Renal cortex interstitium (tissue), 3 donors: Measurements from ENCODE around the gene SCO2. TPM values are rescaled to one million over a fixed set of nuclear protein-coding genes. Genes with fewer than 3 reads are reported as not detected.

Experiments used
- polyA plus RNA-seq, 3 donors: library from polyadenylated mRNA; unstranded; fragments of 120-200 nt; gene quantifications; one replicate each; pipeline ENCODE4 v1.2.1, GENCODE V29; 2013; ENCODE audit not compliant: insufficient read length in 3 of 3

The SCO2 gene
- polyA plus RNA-seq, 3 donors = 1.0 to 5.2 (median 1.9) TPM

Other genes with a start within 250 kb of the SCO2 start
- gene PLXNB2, start 218.0 kb downstream of the SCO2 start, polyA plus RNA-seq = 100 to 1,000 TPM; 187 to 248 (median 239) TPM
- 10 to 100 TPM; 11.9 to 21.1 (median 16.8) TPM for gene DENND6B, start 198.6 kb downstream of the SCO2 start, polyA plus RNA-seq
- gene PPP6R2, start 182.3 kb downstream of the SCO2 start, polyA plus RNA-seq = 10 to 100 TPM; 34.4 to 58.1 (median 44.6) TPM
- gene SBF1, start 50.6 kb downstream of the SCO2 start, polyA plus RNA-seq = 10 to 100 TPM; 28.4 to 46.4 (median 45.6) TPM
- gene ADM2, start 44.1 kb downstream of the SCO2 start, polyA plus RNA-seq = 1 to 10 TPM; 3.8 to 6.9 (median 4.6) TPM
- gene MIOX, start 38.7 kb downstream of the SCO2 start, polyA plus RNA-seq = 10 to 100 TPM in 1 of 3 donors, 1 to 10 TPM in 2; 2.4 to 13.6 (median 3.0) TPM
- gene LMF2, start 17.9 kb downstream of the SCO2 start, polyA plus RNA-seq = 10 to 100 TPM; 30.3 to 58.1 (median 56.0) TPM
- gene NCAPH2, start 17.4 kb downstream of the SCO2 start, polyA plus RNA-seq = 10 to 100 TPM; 39.6 to 53.9 (median 50.3) TPM
- gene TYMP, start 4.4 kb upstream of the SCO2 start, polyA plus RNA-seq = 1 to 10 TPM; 1.4 to 3.0 (median 1.9) TPM
- under 1 TPM; 0.10 to 0.50 (median 0.15) TPM for gene KLHDC7B, start 20.3 kb upstream of the SCO2 start, polyA plus RNA-seq
- under 1 TPM in 2 of 3 donors, not detected in 1; 0.23 to 0.47 TPM for gene SYCE3, start 37.3 kb upstream of the SCO2 start, polyA plus RNA-seq
- 10 to 100 TPM; 12.7 to 19.9 (median 18.2) TPM for gene CPT1B, start 52.8 kb upstream of the SCO2 start, polyA plus RNA-seq
- gene CHKB, start 57.3 kb upstream of the SCO2 start, polyA plus RNA-seq = 100 to 1,000 TPM in 1 of 3 donors, 10 to 100 TPM in 2; 82.4 to 118 (median 86.6) TPM
- 1 to 10 TPM in 1 of 3 donors, under 1 TPM in 2; 0.78 to 1.0 (median 0.98) TPM for gene MAPK8IP2, start 75.2 kb upstream of the SCO2 start, polyA plus RNA-seq
- 10 to 100 TPM; 12.2 to 20.8 (median 13.5) TPM for gene ARSA, start 102.6 kb upstream of the SCO2 start, polyA plus RNA-seq
- gene SHANK3, start 147.2 kb upstream of the SCO2 start, polyA plus RNA-seq = 10 to 100 TPM; 13.7 to 24.6 (median 21.2) TPM
- gene ACR, start 212.6 kb upstream of the SCO2 start, polyA plus RNA-seq = under 1 TPM; 0.27 to 0.53 (median 0.51) TPM